ENCODE results near the gene RCC2. TPM values are rescaled to one million over a fixed set of nuclear protein-coding genes. Genes with fewer than 3 reads are reported as not detected.

The RCC2 gene
- total RNA-seq, 1 experiment from 2014 or later, result 170 TPM

DNA sequence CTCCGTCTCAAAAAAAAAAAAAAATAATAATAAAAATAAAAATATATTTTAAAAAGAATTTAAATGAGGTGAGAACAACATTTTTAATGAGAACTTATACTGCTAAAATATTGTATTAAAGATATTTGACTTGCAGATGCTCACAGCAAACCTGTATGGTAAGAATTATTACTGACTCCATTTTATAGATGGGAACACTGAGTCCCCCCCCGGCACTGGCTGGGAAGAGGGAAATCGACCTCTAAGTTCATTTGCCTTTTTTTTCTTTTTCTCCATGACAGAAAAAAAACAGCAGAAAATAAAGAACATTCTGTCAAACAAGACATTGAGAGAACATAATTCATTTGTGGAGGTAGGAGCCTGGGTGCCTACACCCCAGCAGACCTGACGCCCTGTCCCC lies 80.9 kb downstream of the RCC2 start:
- Histone ChIP-seq H3K9me3 (replicated peaks) (no peaks in the 10 kb centered on the region), H3K4me1 (no peaks in the 10 kb centered on the region), H3K4me3 (no peak overlapping the region), H3K27ac (no peak overlapping the region), H3K27me3 (peaks cover 15% of the 10 kb centered on the region; the same call in 1 of the 2 replicates), H3K36me3 (no peaks in the 10 kb centered on the region)
- no peak for DNase-seq

Other genes with a start within 250 kb of the RCC2 start
- gene PADI1, start 234.5 kb downstream of the RCC2 start, total RNA-seq (2014; rRNA removed; shearing (Covaris generic)), result 0.06 and 0.20 TPM in 2 replicates
- 6.1 and 6.8 TPM in 2 replicates for gene PADI3, start 190.6 kb downstream of the RCC2 start, total RNA-seq (2014; rRNA removed; shearing (Covaris generic))
- not detected in 2 replicates for gene PADI4, start 131.5 kb downstream of the RCC2 start, total RNA-seq (2014; rRNA removed; shearing (Covaris generic))
- not detected in 2 replicates for gene PADI6, start 67.5 kb downstream of the RCC2 start, total RNA-seq (2014; rRNA removed; shearing (Covaris generic))
- gene ARHGEF10L, start 100.0 kb upstream of the RCC2 start, total RNA-seq (2014; rRNA removed; shearing (Covaris generic)), result 9.2 and 10.5 TPM in 2 replicates

Measured in SJCRH30 (cell line).